K562 (cell line): ENCODE measurements around the gene LRRC14B. TPM values are rescaled to one million over a fixed set of nuclear protein-coding genes. Genes with fewer than 3 reads are reported as not detected.

Experiments used
- ATAC-seq: fragments of 200-7000 bp; cut with Tn5 transposase; 3 replicates; pipeline ENCODE4 v1.9.1; 2020; ENCODE audit warnings: moderate library complexity
- BruUV-seq: library from RNA; stranded (reverse); fragments of 400-500 nt; replicated peaks from 2 replicates; lab custom pipeline; 2021; lab: Mats Ljungman, UMichigan
- CTCF ChIA-PET: fragments of 300-600 bp; formaldehyde crosslinking; extraction: SDS; loops from one replicate; lab custom pipeline; 2021; ENCODE audit warnings: low intra/inter-chr PET ratio; lab: Yijun Ruan, JAX
- POLR2A ChIA-PET: fragments of 300-600, 350-650 bp; sonication (Branson Sonifier 250); formaldehyde crosslinking; extraction: SDS; loops from one replicate; lab custom pipeline; 2021; ENCODE audit warnings: antibody characterized with exemption, inconsistent platforms; lab: Yijun Ruan, JAX
- DNase-seq, 4 experiments: peaks; one replicate each; pipeline versions ENCODE4 v3.0.0 to v3.0.0-alpha.2; 2011 to 2018; ENCODE audit warnings: low spot score in 3 of 4, mixed read lengths in 3 of 4; ENCODE audit errors: extremely low read depth in 1 of 4
- FAIRE-seq: peaks from 2 replicates; lab custom pipeline; 2011; peaks lifted over from hg19 to GRCh38; lab: Jason Lieb, UNC
- H2AFZ ChIP-seq: 2 replicates; pipeline ENCODE4 v1.6.0; 2011; ENCODE audit warnings: low read depth, low read length, control low read depth, inconsistent platforms
- H3K27ac ChIP-seq: fragments of 200-600 bp; 3 replicates; pipeline ENCODE4 v1.8.0; 2011; ENCODE audit warnings: low read depth, mild to moderate bottlenecking, control low read depth, inconsistent platforms, low read length, moderate library complexity, mixed read lengths; ENCODE audit errors: extremely low read depth
- H3K27me3 ChIP-seq, 2 experiments: fragments of 300-600 bp in 1 of 2; 2 replicates in 1 of 2; 3 replicates in 1 of 2; pipeline versions ENCODE4 v1.6.0 to v1.8.0; 2011; ENCODE audit warnings: inconsistent platforms in 2 of 2, low read length in 2 of 2, mild to moderate bottlenecking in 1 of 2, mixed read lengths in 1 of 2, moderate library complexity in 1 of 2; ENCODE audit not compliant: control insufficient read depth in 2 of 2, insufficient read depth in 2 of 2
- H3K36me3 ChIP-seq: fragments of 300-600 bp; 3 replicates; pipeline ENCODE4 v1.8.0; 2011; ENCODE audit warnings: mild to moderate bottlenecking, low read length, inconsistent platforms; ENCODE audit not compliant: control insufficient read depth, insufficient read depth
- H3K4me1 ChIP-seq, 2 experiments: fragments of 200-600 bp in 1 of 2; replicated peaks in 1 of 2; 2 replicates in 1 of 2; 3 replicates in 1 of 2; pipeline versions ENCODE4 v1.5.1 to v1.8.0; 2011; ENCODE audit warnings: inconsistent platforms in 2 of 2, low read length in 2 of 2, mild to moderate bottlenecking in 1 of 2, mixed read lengths in 1 of 2, moderate library complexity in 1 of 2; ENCODE audit not compliant: control insufficient read depth in 2 of 2, insufficient read depth in 2 of 2
- H3K4me2 ChIP-seq: 2 replicates; pipeline ENCODE4 v1.6.1; 2011; ENCODE audit warnings: low read length, control low read depth, inconsistent platforms, mixed read lengths; ENCODE audit not compliant: insufficient read depth
- H3K4me3 ChIP-seq: fragments of 200-600 bp; sonication (generic), shearing (Covaris generic); 2 replicates; pipeline ENCODE4 v1.5.1; 2016; ENCODE audit warnings: control low read depth, inconsistent platforms
- H3K79me2 ChIP-seq: fragments of 200-600 bp; 3 replicates; pipeline ENCODE4 v1.8.0; 2011; ENCODE audit warnings: low read length, inconsistent platforms; ENCODE audit not compliant: control insufficient read depth, insufficient read depth
- H3K9ac ChIP-seq, 2 experiments: 2 replicates each; pipeline versions ENCODE4 v1.6.0 to v1.6.1; 2011; ENCODE audit warnings: low read depth in 2 of 2, low read length in 2 of 2, control low read depth in 1 of 2, inconsistent platforms in 1 of 2, mild to moderate bottlenecking in 1 of 2, mixed read lengths in 1 of 2; ENCODE audit not compliant: insufficient read depth in 1 of 2
- H3K9me1 ChIP-seq: one replicate; pipeline ENCODE4 v1.6.0; 2011; ENCODE audit warnings: inconsistent platforms, mild to moderate bottlenecking, low read length, moderate library complexity; ENCODE audit not compliant: control insufficient read depth, insufficient read depth
- H3K9me3 ChIP-seq: replicated peaks from 2 replicates; pipeline ENCODE4 v1.5.1; 2011; ENCODE audit warnings: low read depth, low read length, inconsistent platforms; ENCODE audit not compliant: control insufficient read depth, insufficient read depth
- H4K20me1 ChIP-seq: replicated peaks from 2 replicates; pipeline ENCODE4 v1.6.1; 2011; ENCODE audit warnings: low read length, inconsistent platforms, mixed read lengths; ENCODE audit not compliant: control insufficient read depth, insufficient read depth
- SMAD2 ChIP-seq: fragments of 150-350 bp; IDR thresholded peaks from 2 replicates; pipeline ENCODE4 v1.6.1; 2014; ENCODE audit warnings: low read depth, mild to moderate bottlenecking, low read length
- TAF7 ChIP-seq: fragments of 450-650 bp; IDR thresholded peaks from 2 replicates; pipeline ENCODE4 v1.6.1; 2016; ENCODE audit warnings: missing genetic modification characterization, missing compliant biosample characterization
- ZBTB1 ChIP-seq: sonication (generic); formaldehyde crosslinking; IDR thresholded peaks from 2 replicates; pipeline ENCODE4 v1.8.1; 2023; ENCODE audit warnings: missing genetic modification reagents, low read depth, mild to moderate bottlenecking, borderline replicate concordance
- WGBS: fragments of 100-300 bp; shearing (Covaris generic); methylation state at CpG from one replicate; pipeline ENCODE4 v1.1.6; 2016; ENCODE audit warnings: low coverage, mixed read lengths; ENCODE audit not compliant: insufficient coverage; ENCODE audit errors: missing lambda C conversion rate; 5-methylcytosine and 5-hydroxymethylcytosine counted together
- in situ Hi-C: fragments of 300-500 bp; cut with MboI; formaldehyde crosslinking; loops from 4 replicates; pipeline ENCODE4 v1.15.0; 2018; ENCODE audit warnings: inconsistent platforms, mixed read lengths
- intact Hi-C: fragments of 100-400 bp; cut with micrococcal nuclease; formaldehyde crosslinking; loops from 2 replicates; pipeline ENCODE4 v1.14.2; 2022
- polyA plus RNA-seq, 8 experiments: library from polyadenylated mRNA; depleted of rRNA in 4 of 8; stranded (reverse) in 5 of 8; unstranded in 3 of 8; fragments of >200 nt; fragmentation: Nextera tagmentation in 2 of 8; fragmentation: Illumina TruSeq in 1 of 8; extraction: Ambion mirVana in 2 of 8; extraction: Trizol in 1 of 8; gene quantifications; 2 replicates each; pipeline versions ENCODE4 v1.2.1 to v1.2.3, GENCODE V29; 2011 to 2014; ENCODE audit warnings: inconsistent platforms in 1 of 8, missing spikeins in 1 of 8
- total RNA-seq, 7 experiments: library from RNA; depleted of rRNA in 6 of 7; stranded (reverse); fragments of >200 nt in 6 of 7; fragmentation: Illumina TruSeq in 2 of 7; extraction: Trizol in 2 of 7; gene quantifications; 2 replicates each; pipeline versions ENCODE4 v1.2.1 to v1.2.3, GENCODE V29; 2011 to 2021; ENCODE audit warnings: low replicate concordance in 1 of 7
- TF ChIP-seq, protein P1 (sequence below): fragments of 250-450 bp; sonication (Bioruptor Pico); IDR thresholded peaks from 2 replicates; pipeline ENCODE4 v1.9.0; 2021; ENCODE audit warnings: mild to moderate bottlenecking
- TF ChIP-seq, protein P2 (sequence below): sonication (generic); formaldehyde crosslinking; IDR thresholded peaks from 2 replicates; pipeline ENCODE4 v1.8.1; 2023; ENCODE audit warnings: mild to moderate bottlenecking, missing genetic modification reagents
- TF ChIP-seq, protein P3 (sequence below): fragments of 200-800 bp; sonication (Bioruptor generic); IDR thresholded peaks from 2 replicates; pipeline ENCODE4 v1.6.1; 2016; ENCODE audit warnings: missing genetic modification characterization, missing compliant biosample characterization
- TF ChIP-seq, protein P4 (sequence below), 3 experiments: IDR thresholded peaks in 2 of 3; conservative IDR thresholded peaks in 1 of 3; 2 replicates each; pipeline ENCODE4 v1.5.1; 2011 to 2012; ENCODE audit warnings: low read length in 3 of 3, mild to moderate bottlenecking in 3 of 3, control low read depth in 2 of 3, improper control_type of control experiment in 1 of 3, inconsistent platforms in 1 of 3, low read depth in 1 of 3, mixed read lengths in 1 of 3, moderate library complexity in 1 of 3; ENCODE audit not compliant: insufficient read depth in 2 of 3

LRRC14B gene
- total and polyA plus RNA-seq, 9 of the 15 experiments (the other 6 are each of a cell fraction or from before 2014, with no cell fraction given): not detected

DNA sequence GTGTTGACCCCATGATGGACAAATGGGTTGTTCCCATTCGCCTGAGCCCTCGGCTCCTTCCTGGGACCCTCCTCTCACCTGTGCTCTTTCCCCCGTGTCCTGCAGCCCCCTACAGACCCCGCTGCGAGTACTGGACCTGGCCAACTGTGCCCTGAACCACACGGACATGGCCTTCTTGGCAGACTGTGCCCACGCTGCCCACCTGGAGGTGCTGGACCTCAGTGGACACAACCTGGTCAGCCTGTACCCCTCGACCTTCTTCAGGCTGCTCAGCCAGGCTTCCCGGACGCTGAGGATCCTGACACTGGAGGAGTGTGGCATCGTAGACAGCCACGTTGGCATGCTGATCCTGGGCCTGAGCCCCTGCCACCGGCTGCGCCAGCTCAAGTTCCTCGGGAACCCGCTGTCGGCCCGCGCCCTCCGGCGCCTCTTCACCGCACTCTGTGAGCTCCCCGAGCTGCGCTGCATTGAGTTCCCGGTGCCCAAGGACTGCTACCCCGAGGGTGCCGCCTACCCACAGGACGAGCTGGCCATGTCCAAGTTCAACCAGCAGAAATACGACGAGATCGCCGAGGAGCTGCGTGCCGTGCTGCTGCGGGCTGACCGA lies 3.4 kb downstream of the LRRC14B start (continued):
- TF ChIP-seq, protein P1, sequence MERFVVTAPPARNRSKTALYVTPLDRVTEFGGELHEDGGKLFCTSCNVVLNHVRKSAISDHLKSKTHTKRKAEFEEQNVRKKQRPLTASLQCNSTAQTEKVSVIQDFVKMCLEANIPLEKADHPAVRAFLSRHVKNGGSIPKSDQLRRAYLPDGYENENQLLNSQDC (CRISPR knock-in tag): no peak
- TF ChIP-seq SMAD2: no peak
- no peak for TF ChIP-seq ZBTB1 (CRISPR knock-in tag)

DNA sequence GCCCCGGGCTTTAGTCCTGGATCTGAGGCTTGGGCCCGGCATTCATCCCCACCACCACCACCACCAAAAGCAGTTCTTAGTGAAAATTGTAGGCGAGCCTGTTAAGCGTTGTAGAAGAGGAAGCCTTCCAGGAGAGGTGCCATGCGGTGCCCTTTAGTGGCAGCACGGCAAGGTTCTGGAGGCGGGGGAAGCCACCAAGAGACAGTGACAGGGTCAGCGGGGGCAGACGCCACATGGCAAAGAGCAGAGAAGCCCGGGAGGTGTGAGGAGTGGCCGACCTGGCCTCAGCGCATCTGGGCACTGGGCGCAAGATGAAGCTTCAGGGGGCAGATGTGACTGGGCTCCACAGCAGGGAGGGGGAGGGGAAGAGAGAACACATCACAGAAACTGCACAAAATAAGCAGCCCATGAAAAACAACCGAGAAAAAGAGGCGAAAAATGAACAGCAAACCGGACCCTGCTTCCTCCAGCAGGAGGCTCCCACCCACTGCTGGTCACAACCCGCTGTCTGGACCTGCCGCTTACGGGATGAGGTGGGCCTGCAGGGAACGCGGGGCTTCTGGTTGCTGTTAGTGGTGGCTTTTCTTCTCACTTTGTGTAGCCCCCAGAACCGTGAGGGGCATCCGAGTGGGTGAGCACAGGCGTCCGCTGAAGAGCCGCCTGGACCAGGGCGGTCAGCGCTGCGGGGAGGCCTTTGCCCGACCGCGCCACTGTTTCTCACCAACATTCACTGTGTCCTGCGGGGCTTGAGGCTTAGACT lies 4.3 kb downstream of the LRRC14B start:
- H3K79me2 ChIP-seq: no peaks in the 10 kb centered on the region
- peaks cover 25 to 42% of the 10 kb centered on the region in 2 experiments; a peak in 4 of 5 replicates for H3K27me3 ChIP-seq
- DNase-seq (peak; percentile 52 to 72 (median 56)), ATAC-seq (peak; percentile 75), FAIRE-seq (peak; percentile 78)
- no peaks in the 10 kb centered on the region for H3K36me3 ChIP-seq
- in situ Hi-C loops (no loop called here), intact Hi-C loops (no loop called here)
- H3K9me3 ChIP-seq: no peaks in the 10 kb centered on the region
- 39% methylated on average over 32 of the region's 33 CpGs for WGBS
- no peaks in the 10 kb centered on the region for H3K9me1 ChIP-seq
- H4K20me1 ChIP-seq: peaks cover 7% of the 10 kb centered on the region
- ChIA-PET POLR2A (interaction anchor here (1.5 kb wide), 1 partner anchor 8 kb away, joined by 7 read pairs; no protein-coding TSS in a partner anchor), CTCF (interaction anchor here (0.6 kb wide), 2 partner anchors 162 to 235 kb away, joined by 4 to 5 read pairs; no protein-coding TSS in a partner anchor)
- H3K4me2 ChIP-seq: no peak overlapping the region
- no peak overlapping the region for H3K27ac ChIP-seq
- peaks cover 2 to 52% of the 10 kb centered on the region in 2 experiments; a peak in 3 of 5 replicates for H3K4me1 ChIP-seq
- no peak overlapping the region for H3K4me3 ChIP-seq
- peak overlapping the region in 1 of 2 experiments; percentile 75; a peak in 1 of 4 replicates for H3K9ac ChIP-seq
- no TSS peak for BruUV-seq
- H2AFZ ChIP-seq: no peak overlapping the region
- TF ChIP-seq, protein P2, sequence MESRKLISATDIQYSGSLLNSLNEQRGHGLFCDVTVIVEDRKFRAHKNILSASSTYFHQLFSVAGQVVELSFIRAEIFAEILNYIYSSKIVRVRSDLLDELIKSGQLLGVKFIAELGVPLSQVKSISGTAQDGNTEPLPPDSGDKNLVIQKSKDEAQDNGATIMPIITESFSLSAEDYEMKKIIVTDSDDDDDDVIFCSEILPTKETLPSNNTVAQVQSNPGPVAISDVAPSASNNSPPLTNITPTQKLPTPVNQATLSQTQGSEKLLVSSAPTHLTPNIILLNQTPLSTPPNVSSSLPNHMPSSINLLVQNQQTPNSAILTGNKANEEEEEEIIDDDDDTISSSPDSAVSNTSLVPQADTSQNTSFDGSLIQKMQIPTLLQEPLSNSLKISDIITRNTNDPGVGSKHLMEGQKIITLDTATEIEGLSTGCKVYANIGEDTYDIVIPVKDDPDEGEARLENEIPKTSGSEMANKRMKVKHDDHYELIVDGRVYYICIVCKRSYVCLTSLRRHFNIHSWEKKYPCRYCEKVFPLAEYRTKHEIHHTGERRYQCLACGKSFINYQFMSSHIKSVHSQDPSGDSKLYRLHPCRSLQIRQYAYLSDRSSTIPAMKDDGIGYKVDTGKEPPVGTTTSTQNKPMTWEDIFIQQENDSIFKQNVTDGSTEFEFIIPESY (CRISPR knock-in tag): peak; percentile 77
- TF ChIP-seq TAF7 (tag): no peak
- TF ChIP-seq, protein P3, sequence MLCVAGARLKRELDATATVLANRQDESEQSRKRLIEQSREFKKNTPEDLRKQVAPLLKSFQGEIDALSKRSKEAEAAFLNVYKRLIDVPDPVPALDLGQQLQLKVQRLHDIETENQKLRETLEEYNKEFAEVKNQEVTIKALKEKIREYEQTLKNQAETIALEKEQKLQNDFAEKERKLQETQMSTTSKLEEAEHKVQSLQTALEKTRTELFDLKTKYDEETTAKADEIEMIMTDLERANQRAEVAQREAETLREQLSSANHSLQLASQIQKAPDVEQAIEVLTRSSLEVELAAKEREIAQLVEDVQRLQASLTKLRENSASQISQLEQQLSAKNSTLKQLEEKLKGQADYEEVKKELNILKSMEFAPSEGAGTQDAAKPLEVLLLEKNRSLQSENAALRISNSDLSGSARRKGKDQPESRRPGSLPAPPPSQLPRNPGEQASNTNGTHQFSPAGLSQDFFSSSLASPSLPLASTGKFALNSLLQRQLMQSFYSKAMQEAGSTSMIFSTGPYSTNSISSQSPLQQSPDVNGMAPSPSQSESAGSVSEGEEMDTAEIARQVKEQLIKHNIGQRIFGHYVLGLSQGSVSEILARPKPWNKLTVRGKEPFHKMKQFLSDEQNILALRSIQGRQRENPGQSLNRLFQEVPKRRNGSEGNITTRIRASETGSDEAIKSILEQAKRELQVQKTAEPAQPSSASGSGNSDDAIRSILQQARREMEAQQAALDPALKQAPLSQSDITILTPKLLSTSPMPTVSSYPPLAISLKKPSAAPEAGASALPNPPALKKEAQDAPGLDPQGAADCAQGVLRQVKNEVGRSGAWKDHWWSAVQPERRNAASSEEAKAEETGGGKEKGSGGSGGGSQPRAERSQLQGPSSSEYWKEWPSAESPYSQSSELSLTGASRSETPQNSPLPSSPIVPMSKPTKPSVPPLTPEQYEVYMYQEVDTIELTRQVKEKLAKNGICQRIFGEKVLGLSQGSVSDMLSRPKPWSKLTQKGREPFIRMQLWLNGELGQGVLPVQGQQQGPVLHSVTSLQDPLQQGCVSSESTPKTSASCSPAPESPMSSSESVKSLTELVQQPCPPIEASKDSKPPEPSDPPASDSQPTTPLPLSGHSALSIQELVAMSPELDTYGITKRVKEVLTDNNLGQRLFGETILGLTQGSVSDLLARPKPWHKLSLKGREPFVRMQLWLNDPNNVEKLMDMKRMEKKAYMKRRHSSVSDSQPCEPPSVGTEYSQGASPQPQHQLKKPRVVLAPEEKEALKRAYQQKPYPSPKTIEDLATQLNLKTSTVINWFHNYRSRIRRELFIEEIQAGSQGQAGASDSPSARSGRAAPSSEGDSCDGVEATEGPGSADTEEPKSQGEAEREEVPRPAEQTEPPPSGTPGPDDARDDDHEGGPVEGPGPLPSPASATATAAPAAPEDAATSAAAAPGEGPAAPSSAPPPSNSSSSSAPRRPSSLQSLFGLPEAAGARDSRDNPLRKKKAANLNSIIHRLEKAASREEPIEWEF: no peak
- TF ChIP-seq, protein P4, sequence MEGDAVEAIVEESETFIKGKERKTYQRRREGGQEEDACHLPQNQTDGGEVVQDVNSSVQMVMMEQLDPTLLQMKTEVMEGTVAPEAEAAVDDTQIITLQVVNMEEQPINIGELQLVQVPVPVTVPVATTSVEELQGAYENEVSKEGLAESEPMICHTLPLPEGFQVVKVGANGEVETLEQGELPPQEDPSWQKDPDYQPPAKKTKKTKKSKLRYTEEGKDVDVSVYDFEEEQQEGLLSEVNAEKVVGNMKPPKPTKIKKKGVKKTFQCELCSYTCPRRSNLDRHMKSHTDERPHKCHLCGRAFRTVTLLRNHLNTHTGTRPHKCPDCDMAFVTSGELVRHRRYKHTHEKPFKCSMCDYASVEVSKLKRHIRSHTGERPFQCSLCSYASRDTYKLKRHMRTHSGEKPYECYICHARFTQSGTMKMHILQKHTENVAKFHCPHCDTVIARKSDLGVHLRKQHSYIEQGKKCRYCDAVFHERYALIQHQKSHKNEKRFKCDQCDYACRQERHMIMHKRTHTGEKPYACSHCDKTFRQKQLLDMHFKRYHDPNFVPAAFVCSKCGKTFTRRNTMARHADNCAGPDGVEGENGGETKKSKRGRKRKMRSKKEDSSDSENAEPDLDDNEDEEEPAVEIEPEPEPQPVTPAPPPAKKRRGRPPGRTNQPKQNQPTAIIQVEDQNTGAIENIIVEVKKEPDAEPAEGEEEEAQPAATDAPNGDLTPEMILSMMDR (IDR thresholded peaks at IDR 0.05 in 2 of 3, conservative IDR thresholded peaks at IDR 0.05 in 1 of 3; ENCODE audit: insufficient read depth in 2 of 3, low read depth in 1 of 3, low read length in 3 of 3): peak; percentile 69 to 74 (median 72)
